Measurements from ENCODE around the gene PKMYT1.

The PKMYT1 gene

DNA sequence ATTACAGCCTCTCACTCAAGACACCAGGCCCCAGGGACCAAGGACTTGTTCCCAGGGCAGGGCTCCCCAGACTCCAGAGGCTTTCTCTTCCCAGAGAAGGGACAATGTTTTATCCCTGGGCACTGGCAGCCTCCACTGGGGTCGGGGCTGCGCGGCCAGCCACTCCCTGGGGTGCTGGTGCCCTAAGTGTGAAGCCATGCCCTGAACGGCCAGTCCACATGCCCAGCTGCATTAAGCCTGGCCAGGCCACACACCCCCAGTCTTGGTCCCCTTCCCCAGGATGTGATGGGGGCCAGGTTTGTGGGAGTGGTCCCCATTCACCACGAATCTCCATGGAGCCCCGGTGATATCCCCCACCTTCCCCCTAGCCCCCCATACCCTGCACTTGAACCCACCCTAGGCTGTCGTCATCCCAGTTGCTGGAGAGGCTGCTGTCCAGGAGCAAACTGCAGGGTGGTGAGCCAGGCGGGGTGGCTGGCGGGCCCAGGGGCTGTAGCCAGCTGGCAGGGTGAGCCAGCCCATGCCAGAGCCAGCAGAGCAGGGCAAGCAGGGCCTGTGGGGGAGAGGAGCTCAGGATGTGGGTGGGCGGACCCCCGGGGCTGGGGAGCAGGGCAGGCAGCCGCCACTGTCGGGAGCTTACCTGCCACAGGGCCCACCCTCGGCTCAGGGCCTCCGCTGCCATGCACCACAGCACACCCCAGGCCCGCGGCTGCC lies 6.5 kb downstream of the PKMYT1 start:
- DNase-seq (ENCODE audit: low read depth, low spot score) = no peak

DNA sequence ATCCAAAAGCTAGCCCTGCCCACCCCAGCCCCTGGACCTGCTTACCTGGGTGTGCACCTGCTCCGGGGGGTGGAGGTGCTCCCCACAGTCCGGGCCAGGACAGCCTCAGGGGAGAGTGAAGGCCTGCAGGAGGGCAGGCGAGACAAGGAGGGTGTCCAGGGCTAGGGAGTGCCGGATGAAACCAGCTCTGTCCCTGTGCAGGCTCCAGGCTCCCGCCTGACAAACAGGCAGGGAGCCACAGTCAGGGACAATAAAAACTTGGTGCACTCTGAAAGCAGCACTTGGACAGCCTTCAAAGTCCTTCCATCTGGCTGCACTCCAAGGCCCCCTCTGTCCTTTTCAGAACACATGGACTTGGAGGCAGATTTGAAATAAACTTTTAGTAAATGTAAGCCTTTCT lies 7.2 kb downstream of the PKMYT1 start:
- DNase-seq (ENCODE audit: low read depth, low spot score) = no peak

DNA sequence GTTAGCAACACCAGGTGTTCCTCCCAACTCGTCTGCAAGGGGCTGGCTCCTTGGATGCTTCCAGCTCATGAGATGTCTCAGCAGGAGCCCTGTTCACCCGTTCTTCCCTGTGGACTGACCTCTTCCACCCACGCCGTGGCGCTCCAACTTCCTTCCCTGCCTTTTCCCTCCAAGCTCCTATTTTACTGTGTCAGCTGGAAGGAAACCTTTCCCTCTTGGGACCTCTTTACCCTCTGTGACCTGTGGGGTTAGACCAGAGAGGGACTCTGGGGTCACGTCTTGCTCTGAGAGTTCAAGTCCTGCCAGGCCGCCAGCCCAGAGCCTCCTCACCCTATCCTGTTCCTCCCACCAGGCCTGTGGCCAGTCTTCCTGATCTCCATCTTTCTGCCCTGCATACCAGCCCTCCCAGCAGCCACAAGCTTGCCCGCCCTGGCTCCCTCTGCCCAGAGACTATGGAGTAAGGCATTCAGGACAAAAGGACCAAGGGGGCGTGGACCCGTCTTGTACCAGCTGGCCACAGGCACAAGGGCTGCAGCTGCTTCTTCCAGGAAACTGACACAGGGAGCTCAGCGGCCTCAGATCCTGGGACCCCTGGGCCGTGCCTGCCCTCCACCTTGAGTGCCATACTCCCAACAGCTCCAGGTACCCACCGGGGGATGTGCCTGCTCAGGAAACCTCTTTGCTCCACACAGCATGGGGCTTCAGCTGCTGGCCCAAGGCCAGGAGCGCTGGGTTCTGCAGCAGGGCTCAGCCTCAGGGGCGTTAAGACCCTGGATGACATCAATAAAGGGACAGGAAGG lies 8.1 kb downstream of the PKMYT1 start:
- DNase-seq (ENCODE audit: low read depth, low spot score) = no peak

DNA sequence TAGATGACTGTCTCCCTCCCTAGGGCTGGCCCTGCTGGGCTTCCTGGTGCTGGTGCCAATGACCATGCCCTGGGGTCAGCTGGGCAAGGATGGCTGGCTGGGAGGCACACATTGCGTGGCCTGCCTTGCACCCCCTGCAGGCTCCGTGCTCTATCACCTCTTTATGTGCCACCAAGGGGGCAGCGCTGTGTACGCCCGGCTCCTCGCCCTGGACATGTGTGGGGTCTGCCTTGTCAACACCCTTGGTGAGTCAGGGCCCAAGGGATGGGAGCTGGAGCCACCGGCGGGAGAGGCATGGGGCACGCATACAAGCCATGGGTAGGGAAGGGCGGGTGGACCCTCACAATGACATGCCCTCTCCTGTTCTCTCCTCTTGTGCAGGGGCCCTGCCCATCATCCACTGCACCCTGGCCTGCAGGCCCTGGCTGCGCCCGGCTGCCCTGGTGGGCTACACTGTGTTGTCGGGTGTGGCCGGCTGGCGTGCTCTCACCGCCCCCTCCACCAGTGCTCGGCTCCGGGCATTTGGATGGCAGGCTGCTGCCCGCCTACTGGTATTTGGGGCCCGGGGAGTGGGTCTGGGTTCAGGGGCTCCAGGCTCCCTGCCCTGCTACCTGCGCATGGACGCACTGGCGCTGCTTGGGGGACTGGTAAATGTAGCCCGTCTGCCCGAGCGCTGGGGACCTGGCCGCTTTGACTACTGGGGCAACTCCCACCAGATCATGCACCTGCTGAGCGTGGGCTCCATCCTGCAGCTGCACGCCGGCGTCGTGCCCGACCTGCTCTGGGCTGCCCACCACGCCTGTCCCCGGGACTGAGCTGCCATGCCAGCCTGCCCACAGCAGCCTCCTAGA lies 8.9 kb downstream of the PKMYT1 start:
- DNase-seq (ENCODE audit: low read depth, low spot score) = no peak

DNA sequence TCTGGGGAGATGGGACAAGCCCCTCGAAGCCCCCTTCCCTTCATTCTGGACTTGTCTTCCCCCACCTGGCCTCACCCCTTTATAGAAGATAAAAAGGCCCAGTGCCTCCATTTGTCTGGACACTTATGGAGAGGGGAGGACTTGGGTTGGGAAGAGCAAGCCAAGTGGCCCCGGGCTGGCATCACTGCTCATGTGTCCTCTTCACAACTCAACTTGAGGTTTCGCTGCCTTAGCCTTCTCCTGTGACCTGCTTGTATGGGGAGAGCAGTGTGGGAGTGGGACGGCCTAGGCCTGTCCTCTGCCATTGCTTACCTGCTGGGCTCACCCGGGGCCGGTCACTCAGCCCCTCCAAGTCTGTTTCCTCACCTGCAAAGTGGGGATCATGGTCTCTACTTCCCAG lies 9.7 kb downstream of the PKMYT1 start:
- DNase-seq (ENCODE audit: low read depth, low spot score) = no peak

DNA sequence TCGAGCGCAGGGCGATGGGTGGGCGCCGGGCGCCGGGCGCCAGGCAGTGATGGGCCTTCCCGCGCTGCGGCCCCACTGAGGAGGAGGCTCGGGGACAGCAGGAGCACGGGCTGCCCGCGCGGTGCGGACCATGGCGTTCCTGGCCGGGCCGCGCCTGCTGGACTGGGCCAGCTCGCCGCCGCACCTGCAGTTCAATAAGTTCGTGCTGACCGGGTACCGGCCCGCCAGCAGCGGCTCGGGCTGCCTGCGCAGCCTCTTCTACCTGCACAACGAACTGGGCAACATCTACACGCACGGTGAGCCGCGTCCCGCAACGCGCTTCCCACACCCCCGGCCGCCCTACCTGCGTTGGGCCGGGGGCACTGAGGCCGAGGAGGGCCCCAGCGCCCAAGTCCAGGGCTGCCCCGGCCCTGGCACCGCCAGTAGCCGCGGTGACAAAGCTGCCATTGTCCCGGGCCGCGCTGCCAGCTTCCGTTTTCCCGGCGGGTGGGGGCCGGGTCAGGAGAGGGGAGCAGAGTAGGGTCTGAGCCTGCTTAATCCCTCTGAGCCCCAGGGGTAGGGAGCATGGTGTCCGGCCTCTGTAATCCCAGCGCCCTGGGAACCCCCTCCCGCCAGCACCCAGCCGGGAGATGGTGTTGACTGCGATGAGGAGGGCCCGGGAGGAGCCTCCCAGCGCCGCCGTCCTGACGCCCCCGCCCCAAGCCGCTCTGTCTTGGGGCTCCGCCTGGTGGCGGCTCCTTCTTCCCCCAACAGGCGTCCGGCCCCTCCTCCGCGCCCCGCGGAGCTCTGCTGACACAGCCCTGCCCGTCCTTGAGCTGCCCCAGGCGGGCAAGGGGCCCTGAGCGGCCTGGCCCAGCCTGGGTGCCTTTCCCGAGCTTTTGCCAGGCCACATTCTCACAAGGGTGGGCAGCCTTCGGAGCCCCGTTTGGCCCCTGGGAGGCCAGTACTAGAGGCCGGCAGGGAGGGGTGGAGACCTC lies 10.4 kb downstream of the PKMYT1 start:
- DNase-seq (ENCODE audit: low read depth, low spot score) = peak; percentile 41

DNA sequence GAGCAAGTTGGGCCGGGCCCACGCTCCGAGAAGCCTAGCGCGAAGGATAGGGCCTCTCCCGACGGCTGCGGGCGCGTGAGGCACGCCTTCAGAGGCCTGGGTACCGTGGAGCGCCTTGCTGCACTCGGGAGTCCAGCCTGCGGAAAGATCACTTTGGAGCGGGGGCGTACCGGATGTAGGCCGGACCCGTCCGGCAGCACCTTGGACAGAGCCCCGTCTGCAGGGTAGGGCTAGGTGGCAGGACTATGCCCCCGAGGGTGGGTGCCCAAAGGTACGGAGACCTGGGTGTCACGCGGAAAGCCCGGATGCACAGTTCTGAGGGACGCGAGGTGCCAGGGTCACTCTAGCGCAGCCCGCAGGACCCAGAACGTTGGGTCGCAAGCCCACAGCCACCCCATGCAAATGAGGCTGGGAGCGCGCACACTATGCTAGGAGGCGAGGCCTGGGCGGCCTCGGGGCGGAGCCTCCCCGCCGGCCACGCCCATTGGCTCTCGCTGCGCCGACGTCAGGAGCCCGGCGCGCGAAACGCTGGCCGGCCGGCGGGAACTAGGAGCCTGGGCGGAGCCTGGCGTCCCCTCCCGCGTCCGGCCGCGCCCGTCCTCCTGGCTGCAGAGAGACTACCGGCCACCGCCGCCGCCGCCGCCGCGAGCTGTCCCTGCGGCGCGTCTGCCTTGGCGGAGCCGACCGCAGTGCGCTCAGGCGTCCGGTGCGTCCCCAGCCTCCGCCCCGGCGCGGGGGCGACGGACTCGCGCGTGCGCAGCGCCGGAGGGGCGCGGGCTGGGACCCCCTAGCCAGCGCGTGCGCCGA lies 11.3 kb downstream of the PKMYT1 start, which contains the start of gene PAQR4:
TSS of gene PAQR4 (plus strand) at position 611 of the 807 bp plus-strand sequence. CDS start 327 bp downstream, outside the sequence.
- DNase-seq (ENCODE audit: low read depth, low spot score) = peak; percentile 48

DNA sequence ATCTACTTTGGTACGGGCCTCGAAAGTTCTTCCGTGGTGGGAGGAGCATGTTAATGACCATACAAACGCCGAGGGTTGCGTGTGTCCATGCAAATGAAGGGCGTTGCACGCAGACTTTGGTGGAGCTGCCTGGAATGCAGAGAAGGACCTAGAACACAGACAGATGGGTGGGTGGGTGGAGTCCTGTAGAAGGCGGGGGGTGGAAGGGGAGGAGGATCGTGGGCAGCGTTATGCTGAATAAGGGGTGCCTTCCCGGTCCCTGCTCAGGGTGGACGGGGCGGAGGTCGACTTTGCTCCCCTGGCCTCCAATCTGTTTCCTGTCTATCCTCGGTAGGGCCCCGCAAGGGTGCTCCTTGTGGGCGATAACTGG lies 11.9 kb downstream of the PKMYT1 start:
- no peak for DNase-seq (ENCODE audit: low read depth, low spot score)

DNA sequence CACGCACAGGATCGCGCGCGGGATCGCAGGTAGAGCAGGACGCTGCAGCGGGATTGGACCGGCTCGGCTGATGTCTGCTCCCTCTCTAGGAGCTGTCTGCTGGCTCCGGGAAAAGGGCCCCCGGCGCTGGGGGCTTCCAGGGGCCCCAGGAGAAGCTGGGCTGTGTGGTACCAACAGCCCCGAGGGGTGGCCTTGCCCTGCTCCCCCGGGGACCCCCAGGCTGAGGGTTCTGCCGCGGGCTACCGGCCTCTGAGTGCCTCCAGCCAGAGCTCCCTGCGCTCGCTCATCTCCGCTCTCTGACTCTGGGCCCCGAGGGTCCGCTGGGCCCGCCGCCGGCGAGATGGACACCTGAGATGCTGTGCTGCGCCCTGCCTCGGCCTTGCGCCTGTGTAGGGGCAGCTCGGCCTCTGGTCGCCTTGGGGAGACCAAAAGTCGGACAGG lies 12.5 kb downstream of the PKMYT1 start:
- no peak for DNase-seq (ENCODE audit: low read depth, low spot score)

DNA sequence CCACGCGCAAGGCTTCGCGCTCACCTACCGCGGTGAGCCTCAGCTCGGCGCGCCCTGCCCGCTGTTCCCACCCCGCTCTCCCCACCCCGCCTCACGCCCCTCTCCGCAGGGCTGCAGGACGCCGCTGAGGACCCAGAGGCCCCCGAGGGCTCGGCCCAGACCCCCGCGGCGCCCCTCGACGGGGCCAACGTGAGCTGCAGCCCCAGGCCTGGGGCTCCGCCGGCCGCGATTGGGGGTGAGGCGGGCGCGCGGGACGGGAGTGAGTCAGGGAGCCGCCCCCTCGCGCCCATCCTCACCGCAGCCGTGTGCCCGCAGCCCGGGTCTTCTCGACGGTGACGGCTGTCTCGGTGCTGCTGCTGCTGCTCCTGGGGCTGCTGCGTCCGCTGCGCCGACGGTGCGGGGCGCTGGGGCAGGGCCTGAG lies 13.0 kb downstream of the PKMYT1 start:
- DNase-seq (ENCODE audit: low read depth, low spot score) = no peak

DNA sequence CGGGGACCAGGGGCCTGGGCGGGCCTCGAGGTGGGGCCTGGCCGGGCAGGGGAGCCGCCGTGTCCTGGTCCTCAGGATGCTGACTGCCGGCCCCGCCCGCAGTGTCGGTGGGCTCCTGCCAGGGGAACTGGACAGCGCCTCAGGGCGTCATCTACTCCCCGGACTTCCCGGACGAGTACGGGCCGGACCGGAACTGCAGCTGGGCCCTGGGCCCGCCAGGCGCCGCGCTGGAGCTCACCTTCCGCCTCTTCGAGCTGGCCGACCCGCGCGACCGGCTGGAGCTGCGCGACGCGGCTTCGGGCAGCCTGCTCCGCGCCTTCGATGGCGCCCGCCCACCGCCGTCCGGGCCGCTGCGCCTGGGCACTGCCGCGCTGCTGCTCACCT lies 13.4 kb downstream of the PKMYT1 start:
- no peak for DNase-seq (ENCODE audit: low read depth, low spot score)

DNA sequence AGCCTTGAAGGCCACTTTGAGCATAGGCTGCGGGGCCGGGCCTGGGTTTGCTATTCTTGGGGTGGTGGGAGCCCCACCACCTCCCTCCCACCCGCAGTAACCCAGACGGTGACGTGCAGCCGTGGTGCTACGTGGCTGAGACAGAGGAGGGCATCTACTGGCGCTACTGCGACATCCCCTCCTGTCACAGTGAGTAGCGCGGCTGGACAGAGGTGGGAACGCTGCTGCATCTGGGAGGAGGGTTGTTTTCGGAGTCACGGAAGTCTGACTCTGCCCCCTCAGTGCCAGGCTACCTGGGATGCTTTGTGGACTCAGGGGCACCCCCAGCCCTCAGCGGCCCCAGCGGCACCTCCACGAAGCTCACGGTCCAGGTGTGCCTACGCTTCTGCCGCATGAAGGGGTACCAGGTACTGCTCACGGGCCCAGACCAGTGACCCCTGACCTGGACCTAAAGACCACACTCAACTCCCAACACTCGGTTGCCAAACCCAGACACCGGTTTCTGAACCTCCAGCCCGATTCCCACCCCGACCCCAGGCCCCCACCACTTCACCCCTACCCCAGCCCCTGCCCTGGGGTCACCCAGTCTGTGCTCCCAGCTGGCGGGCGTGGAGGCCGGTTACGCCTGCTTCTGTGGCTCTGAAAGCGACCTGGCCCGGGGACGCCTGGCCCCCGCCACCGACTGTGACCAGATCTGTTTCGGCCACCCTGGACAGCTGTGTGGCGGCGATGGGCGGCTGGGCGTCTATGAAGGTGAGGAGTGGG lies 14.0 kb downstream of the PKMYT1 start:
- no peak for DNase-seq (ENCODE audit: low read depth, low spot score)

DNA sequence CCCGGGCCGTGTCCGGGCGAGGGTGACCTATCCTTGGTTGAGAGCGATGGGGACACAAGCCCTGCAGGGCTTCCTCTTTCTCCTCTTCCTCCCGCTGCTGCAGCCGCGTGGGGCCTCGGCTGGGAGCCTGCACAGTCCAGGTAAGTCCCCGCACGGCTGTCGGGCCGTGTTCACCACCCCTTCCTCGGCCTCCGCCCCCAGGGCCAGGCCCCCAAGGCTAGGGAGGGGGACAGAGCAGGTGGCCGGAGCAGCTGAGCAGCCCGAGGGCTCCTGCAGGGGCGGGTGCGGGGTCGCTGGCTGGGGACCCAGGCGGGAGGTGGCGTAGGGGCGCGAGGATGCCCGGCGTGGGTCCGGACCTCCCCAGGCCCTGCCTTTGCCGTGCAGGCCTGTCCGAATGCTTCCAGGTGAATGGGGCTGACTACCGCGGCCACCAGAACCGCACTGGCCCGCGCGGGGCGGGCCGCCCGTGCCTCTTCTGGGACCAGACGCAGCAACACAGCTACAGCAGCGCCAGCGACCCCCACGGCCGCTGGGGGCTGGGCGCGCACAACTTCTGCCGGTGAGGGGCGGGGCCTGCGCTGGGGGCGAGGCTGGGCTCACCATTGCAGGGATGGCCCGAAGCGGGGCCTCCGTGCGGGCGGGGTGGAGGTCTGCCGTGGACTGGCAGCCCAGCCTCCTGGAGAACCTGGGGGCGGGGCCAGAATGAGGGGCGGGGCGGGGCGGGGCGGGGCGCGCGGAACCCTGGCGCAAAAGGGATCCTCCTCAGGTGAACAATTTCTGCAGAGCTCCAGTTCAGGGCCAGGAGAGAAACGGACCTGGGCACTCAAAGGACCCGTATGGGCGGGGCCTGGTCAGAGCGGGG lies 15.5 kb downstream of the PKMYT1 start:
- DNase-seq (ENCODE audit: low read depth, low spot score) = no peak

DNA sequence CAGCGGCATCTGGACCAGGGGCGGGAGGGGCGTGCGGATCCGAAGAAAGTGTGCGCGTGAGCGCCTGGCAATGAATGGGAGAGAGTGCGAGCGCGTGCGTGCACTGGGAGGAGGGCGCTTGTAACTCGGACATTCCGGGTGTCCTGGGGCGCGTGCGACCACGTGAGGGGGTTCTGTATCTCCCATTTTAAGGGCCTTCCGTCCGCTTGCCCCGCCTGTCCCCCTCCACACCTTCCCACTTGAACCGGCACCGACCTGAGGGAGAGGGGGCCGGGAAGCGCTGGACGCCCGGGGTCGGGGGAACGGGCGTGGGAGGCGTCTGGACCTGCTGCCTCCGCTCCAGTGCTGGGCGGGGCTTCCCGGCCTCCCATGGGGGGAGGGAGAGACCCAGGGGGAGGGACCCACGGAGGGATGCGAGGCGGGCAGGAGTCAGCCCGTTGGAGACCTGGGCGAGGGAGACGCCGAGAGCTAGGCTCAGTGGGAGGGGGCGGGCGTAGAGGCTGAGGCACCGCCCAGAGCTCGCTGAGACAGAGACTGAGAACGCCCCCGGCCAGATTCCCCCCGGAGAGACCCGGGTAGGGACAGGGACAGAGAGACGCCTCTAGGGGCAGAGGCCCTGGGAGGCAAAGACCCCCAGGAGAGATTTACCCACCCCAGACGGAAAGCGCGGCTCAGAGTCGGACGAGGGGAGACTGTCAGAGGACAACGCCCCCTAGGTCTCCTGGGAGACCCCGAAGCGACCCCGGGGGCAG lies 16.3 kb downstream of the PKMYT1 start, which contains the start of gene KREMEN2:
TSS of gene KREMEN2 (plus strand) at position 553 of the 752 bp plus-strand sequence. CDS start 246 bp downstream, outside the sequence.
- no peak for DNase-seq (ENCODE audit: low read depth, low spot score)

DNA sequence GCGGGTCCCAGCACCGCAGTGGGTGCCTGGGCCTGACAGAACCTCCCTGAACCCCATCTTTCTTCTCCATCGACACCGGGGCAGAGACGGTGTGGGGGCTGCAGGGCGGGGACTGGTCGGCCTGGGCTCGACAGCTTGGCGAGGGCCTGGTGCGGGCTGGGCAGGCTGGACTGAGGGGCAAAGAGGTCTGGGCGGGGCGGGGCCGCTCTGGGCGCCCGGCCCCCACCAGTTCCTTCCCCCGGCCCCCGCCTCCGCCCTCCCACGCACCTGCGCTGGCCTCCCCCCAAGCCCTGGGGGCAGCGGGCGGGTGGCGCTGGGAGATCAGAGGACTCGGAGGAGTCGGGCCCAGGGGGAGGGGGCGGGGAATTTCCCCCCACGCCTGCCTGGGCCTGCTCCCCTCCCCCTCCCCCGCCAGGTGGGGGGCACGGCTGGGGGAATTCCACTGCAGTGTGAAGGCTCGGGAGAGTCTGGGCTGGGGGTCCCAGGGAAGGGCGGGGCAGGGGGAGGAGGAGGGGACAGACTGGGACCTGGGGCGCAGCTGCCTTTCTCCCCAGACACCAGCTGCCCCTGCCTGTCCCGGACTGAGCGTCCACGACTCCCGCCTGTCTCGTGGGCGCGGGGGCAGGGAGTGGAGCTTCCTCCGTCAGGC lies 17.0 kb downstream of the PKMYT1 start:
- DNase-seq (ENCODE audit: low read depth, low spot score) = no peak

DNA sequence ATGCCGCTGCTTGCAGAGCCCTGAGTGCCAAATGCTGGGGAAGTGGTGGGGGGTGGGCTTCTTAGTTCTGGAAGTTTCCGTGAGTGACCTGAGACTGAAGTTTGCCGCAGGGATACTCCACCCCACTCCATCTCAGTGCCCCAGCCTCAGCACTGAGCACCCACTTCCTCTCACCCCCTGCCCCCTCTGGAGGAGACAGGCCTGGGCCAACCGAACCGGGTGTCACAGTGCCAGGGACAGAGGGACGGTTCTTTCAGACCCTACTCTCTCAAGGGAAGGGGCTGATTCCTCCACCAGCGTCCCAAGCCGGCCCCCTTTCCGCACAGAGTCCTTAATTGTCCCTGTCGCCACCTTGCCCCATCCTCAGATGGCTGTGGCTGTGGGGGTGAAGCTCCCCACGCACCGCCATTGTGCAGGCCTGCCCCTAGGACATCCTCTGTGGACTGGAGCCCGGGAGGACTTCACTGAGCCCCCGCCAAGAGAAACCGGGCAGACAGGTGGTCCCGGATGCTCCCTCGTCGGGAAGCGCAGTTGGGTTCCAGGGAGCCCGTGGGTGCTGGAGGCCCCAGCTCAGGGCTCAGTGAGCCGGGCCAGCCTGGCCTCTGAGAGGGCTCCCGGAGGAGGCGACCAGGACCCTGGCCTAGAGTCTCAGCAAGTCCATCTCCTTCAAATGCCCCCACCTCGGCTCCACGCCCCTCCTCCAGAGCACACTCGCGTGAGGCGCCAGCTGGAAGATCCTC lies 17.7 kb downstream of the PKMYT1 start:
- DNase-seq (ENCODE audit: low read depth, low spot score) = no peak

Measured in activated CD4-positive, CD25-positive, alpha-beta regulatory T cell treated with anti-CD3 and anti-CD28 coated beads, Interleukin-2, amount 50 U/mL, for 16 hours (primary cell).